ENCODE measurements around the gene PPP2R5C. TPM values are rescaled to one million over a fixed set of nuclear protein-coding genes. Genes with fewer than 3 reads are reported as not detected.

The PPP2R5C gene
- total and polyA plus RNA-seq, 12 donors: 66.8 to 257 (median 222) TPM

GRCh38 chr14:101925152-101925551 is 163.6 kb downstream of the PPP2R5C start:
- intact Hi-C loops (cut with DNase I): loop anchor here in 1 of 10 donors (5.0 kb wide), 1 partner anchor 153 kb away; no protein-coding TSS in a partner anchor
- H3K9me3 ChIP-seq: no peaks in the 10 kb centered on the region
- WGBS, 2 donors: 96 to 97% methylated on average over 33 of the region's 33 CpGs
- no peak overlapping the region for H3K4me3 ChIP-seq
- H3K27ac ChIP-seq: no peak overlapping the region
- peaks cover 6 to 30% (median 24%) of the 10 kb centered on the region in 9 donors for H3K4me1 ChIP-seq
- no peaks in the 10 kb centered on the region for H3K27me3 ChIP-seq
- DNase-seq (no peak), ATAC-seq (no peak)
- TF ChIP-seq CTCF (IDR thresholded peaks at IDR 0.05): no peak
- peaks cover 0 to 71% (median 20%) of the 10 kb centered on the region in 9 donors for H3K36me3 ChIP-seq

GRCh38 chr14:101926085-101926484 is 164.6 kb downstream of the PPP2R5C start:
- Histone ChIP-seq H3K27me3 (no peaks in the 10 kb centered on the region), H3K9me3 (no peaks in the 10 kb centered on the region), H3K36me3 (peaks cover 0 to 62% (median 20%) of the 10 kb centered on the region in 9 donors), H3K4me1 (peaks cover 6 to 30% (median 24%) of the 10 kb centered on the region in 9 donors), H3K27ac (peak overlapping the region in 5 of 10 donors; percentile 56 to 85 (median 78)), H3K4me3 (no peak overlapping the region)
- DNase-seq: no peak
- ATAC-seq: peak in 1 of 8 donors; percentile 37
- WGBS, 2 donors: 47 to 59% methylated on average over 8 of the region's 8 CpGs
- intact Hi-C loops (cut with DNase I): loop anchor here in 1 of 10 donors (5.0 kb wide), 1 partner anchor 154 kb away; no protein-coding TSS in a partner anchor
- no peak for TF ChIP-seq CTCF (IDR thresholded peaks at IDR 0.05)

- peaks cover 6 to 30% (median 24%) of the 10 kb centered on the region in 9 donors for H3K4me1 ChIP-seq
- H3K27ac ChIP-seq: peak overlapping the region in 8 of 10 donors; percentile 46 to 85 (median 70)
- peaks cover 0 to 56% (median 15%) of the 10 kb centered on the region in 9 donors for H3K36me3 ChIP-seq
- WGBS, 2 donors: 61 to 72% methylated on average over 5 of the region's 5 CpGs
- no peaks in the 10 kb centered on the region for H3K27me3 ChIP-seq
- intact Hi-C loops (cut with DNase I): loop anchor here in 1 of 10 donors (5.0 kb wide), 1 partner anchor 154 kb away; no protein-coding TSS in a partner anchor
- ATAC-seq: no peak
- no peak overlapping the region for H3K4me3 ChIP-seq
- H3K9me3 ChIP-seq: no peaks in the 10 kb centered on the region
- no peak for TF ChIP-seq CTCF (IDR thresholded peaks at IDR 0.05)
- no peak for DNase-seq
Measured at GRCh38 chr14:101926620-101927019, 165.1 kb downstream of the PPP2R5C start.

GRCh38 chr14:101927859-101928258 is 166.3 kb downstream of the PPP2R5C start:
- intact Hi-C loops (cut with DNase I): loop anchor here in 1 of 10 donors (5.0 kb wide), 1 partner anchor 156 kb away; no protein-coding TSS in a partner anchor
- peaks cover 6 to 30% (median 26%) of the 10 kb centered on the region in 9 donors for H3K4me1 ChIP-seq
- H3K9me3 ChIP-seq: no peaks in the 10 kb centered on the region
- no peak for TF ChIP-seq CTCF (IDR thresholded peaks at IDR 0.05)
- H3K4me3 ChIP-seq: no peak overlapping the region
- peak; percentile 86 to 93 for DNase-seq
- H3K27me3 ChIP-seq: no peaks in the 10 kb centered on the region
- peaks cover 0 to 44% (median 12%) of the 10 kb centered on the region in 9 donors for H3K36me3 ChIP-seq
- WGBS, 2 donors: 16 to 20% methylated on average over 10 of the region's 10 CpGs
- peak overlapping the region in 9 of 10 donors; percentile 58 to 85 (median 76) for H3K27ac ChIP-seq
- ATAC-seq: peak; percentile 93 to 99 (median 98)

Data from heart right ventricle (tissue), 16 donors.